GM19463 (cell line): ENCODE measurements around the gene STRAP.
A peak's percentile ranks its signal among the peaks of the same experiment; 100 is the strongest.

ENCODE experiments used
- ATAC-seq: cut with Tn5 transposase; IDR thresholded peaks from one replicate; pipeline ENCODE4 v1.9.1; 2021; ENCODE audit warnings: mild to moderate bottlenecking, moderate library complexity; ENCODE audit not compliant: unreplicated experiment

The STRAP gene, protein sequence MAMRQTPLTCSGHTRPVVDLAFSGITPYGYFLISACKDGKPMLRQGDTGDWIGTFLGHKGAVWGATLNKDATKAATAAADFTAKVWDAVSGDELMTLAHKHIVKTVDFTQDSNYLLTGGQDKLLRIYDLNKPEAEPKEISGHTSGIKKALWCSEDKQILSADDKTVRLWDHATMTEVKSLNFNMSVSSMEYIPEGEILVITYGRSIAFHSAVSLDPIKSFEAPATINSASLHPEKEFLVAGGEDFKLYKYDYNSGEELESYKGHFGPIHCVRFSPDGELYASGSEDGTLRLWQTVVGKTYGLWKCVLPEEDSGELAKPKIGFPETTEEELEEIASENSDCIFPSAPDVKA

DNA sequence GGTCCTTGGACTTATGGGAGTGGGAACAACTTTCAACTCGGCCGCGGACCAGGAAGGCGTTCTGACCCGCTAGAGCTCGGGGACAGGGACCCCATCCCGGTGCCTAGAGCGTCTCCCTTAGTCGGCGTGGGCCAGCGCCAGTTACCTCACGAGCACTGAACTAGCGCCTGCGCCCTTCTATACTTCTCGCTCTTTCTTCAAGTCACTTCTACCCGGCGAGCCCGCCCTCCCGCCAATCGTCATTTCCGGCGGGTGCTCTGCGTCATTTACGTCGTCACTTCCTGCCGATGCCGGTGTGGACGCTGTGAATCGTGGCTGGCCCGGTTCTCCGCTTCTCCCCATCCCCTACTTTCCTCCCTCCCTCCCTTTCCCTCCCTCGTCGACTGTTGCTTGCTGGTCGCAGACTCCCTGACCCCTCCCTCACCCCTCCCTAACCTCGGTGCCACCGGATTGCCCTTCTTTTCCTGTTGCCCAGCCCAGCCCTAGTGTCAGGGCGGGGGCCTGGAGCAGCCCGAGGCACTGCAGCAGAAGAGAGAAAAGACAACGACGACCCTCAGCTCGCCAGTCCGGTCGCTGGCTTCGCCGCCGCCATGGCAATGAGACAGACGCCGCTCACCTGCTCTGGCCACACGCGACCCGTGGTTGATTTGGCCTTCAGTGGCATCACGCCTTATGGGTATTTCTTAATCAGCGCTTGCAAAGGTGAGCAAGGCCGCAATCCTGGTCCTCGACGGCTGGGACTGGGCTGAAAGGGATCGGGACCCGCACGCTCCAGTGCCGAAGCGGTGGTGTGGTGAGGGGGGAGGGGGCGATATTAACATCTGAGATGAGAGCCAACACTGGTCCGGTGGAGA lies at the start of gene STRAP:
TSS of gene STRAP (plus strand) at position 270 of the 854 bp plus-strand sequence. CDS start at position 591, 321 bp downstream.
- ATAC-seq = peak; percentile 95

DNA sequence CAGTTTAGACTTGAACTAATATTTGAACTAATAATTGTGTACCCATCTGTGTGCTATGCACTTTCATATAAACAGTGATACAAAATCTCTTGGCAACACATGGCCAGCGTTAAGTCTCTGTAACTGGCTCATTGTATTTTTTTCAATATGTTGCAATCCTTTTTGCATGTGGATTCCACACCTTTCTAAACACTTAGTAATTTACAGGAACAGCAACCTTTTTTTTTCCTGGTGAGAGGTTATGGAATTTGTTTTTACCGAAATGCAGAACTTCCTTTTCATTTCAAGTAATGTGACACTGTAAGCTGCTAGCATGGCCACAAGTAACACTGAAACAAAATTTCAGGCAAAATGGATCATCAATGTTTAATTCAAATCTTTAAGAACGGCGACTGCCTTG lies 47.6 kb upstream of the STRAP start:
- no peak for ATAC-seq

DNA sequence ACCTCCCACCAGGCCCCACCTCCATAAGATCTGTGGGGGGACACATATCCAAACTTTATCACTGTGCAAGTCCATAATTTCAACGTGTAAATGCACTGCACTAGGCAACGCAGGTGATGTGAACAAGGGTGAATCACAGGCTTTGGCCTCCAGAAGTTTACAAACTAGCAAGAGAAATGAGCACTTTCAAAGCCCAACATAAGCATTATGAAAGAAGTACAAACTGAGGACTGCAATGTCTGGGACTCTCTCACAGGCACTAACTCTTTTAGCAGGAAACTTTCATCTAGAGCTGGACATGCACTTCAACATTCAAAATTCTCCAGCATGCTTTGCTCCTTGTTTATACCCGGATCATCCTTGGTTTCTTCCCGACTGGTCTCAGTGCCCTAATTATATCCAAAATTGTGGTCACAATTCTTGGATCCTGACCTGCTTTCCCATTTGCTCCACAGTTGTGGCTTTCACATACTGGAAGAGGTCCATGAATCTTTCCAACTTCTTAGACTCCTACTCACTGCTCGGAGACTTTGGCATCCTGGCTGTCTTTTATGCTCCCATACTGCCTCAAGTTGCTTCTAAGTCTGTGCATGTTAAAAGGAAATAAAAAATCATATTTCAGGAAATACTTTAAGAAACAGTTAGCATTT lies 44.9 kb upstream of the STRAP start:
- no peak for ATAC-seq

DNA sequence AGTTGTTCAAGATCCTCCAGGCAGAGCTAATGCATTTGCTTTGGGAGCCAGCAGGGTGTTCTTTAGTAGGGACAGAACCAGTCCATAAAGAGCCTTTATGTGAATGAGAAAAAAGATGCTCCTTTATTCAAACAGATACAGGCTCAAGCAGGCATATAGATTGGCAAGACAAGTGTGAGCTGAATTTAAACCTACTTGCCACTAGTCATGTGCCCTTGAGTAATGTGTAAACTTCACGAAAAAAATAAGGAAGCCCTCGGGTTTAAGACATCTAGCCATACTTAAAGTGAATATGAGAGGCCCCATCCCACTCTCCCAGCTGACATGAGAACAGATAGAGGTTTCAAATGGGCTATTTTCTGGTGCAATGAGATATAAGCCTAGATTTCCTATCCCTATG lies 43.1 kb upstream of the STRAP start:
- ATAC-seq = no peak

DNA sequence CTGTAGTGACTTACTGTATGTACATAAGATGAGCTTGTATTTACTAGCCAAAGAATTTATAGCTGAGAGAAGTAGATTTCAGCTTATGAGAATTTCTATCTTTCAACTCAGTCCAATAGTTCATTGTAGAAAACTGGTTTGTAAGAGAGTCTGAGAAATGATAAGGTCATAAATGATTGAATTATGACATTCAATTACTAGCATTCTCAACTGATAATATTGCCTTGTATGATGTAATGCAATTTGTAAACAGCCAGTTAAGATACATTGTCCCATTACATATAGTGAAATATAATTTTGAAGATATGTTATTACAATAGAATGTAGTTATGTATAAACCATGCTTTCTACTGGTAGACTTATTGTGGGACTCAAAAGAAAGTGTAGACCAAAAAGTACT lies 42.5 kb upstream of the STRAP start:
- ATAC-seq = no peak

DNA sequence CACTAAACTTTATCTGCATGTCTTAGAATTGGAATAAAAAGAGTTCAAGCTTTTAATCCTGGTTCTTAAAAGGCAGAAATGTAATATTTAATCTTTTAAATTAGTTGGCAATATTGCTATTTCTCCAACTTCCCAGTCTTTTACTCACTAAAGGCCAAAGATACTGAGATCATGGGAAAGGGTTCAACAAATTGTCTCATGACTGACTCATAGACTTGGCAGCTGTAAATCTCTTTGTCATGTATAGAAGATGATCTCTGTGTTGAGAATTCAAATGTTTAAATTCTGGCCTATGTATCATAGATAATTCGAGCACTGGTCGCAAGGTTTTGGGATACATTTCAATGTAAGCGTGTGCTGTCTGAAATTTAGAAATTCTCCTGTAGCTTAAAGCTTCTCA lies 40.1 kb upstream of the STRAP start:
- no peak for ATAC-seq

DNA sequence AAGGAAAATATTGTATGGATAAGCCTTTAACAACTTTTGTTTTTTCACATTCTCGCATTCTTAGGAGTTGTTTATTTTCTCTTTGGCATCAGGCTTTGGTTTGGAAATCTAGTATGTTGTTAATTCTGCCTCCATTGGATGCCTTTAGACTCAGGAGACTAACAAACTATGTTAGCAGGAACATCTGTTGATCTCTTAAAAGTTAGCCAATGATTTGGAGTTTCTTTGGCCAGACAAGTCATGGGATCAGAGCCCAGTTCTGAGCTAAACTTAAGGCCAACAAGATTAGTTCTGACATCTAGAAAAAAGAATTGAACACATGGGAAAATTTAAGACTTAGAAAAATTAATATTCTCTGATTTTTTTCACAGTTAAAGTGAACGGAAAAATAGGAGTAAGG lies 35.3 kb upstream of the STRAP start:
- ATAC-seq = no peak

DNA sequence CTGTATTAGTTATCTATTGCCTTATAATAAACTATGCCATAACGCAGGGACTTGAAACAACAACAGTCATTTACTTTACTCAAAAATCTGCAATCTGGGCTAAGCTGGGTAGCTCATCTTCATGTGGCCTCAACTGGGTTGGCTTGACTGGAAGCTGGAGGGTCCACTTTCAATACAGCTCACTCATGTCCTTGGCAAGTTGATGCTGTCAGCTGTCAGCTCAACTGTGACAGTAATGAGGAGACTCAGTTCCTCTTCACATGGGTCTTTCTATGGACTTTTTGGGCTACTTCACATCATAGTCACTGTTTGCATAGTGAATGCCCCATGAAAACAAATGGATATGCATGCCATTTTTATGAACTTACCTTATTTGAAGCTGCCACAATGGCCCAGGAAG lies 33.6 kb upstream of the STRAP start:
- ATAC-seq = no peak

DNA sequence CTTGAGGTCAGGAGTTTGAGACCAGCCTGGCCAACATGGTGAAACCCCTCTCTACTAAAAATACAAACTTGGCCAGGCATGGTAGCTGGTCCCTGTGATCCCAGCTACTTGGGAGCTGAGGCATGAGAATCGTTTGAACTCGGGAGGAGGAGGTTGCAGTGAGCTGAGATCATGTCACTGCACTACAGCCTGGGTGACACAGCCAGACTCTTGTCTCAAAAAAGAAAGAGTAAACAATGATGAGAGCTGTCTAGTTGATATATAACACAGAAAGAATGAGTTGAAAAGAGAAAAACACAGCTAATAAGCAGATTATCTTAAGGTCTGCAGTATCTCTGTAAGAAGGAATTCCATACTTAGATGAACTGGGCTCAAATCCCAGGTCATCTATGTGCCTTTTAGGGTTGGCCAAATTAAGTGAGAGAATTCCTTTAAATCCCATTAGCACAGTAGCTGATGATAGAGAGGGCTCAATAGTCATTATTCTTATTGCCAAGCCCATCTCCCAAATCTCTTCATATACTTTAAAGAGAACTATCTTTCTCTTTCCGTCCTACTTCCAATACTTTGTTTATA lies 31.1 kb upstream of the STRAP start:
- ATAC-seq = no peak

DNA sequence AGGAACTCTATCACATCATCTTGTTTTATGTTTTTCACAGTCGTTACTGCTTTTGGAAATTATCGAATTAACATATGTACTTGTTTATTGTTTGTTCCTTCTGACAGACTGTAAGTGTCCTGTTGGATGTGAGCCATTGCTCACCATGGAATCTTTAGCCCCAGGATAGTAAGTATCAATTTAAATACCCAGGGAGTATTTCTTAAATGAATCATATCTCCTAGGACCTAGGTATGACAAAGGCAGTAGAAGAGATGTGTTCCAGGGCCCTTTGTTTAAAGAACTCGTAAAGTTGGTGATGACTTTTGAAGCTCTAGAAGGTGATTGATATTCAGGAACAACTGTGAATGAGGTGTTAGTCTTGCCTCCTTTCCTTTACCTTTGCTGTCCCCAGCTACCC lies 30.3 kb upstream of the STRAP start:
- no peak for ATAC-seq

DNA sequence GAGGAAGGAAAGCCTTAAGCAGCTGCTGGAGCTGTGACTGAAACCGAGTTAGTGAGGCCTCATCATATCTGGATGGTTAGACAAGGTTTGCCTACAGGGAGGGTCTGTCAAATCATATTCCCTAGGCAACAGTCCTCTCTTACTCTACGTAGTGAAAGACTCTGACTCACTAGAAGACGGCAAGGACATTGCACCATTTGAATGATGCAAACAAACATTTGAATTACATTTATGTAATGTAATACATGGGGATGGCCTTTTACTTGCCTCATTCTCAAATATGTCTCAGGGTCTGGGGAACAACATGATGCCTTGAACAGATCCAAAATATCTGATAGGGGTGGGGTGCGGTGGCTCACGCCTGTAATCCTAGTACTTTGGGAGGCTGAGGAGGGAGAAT lies 29.8 kb upstream of the STRAP start:
- ATAC-seq = no peak

DNA sequence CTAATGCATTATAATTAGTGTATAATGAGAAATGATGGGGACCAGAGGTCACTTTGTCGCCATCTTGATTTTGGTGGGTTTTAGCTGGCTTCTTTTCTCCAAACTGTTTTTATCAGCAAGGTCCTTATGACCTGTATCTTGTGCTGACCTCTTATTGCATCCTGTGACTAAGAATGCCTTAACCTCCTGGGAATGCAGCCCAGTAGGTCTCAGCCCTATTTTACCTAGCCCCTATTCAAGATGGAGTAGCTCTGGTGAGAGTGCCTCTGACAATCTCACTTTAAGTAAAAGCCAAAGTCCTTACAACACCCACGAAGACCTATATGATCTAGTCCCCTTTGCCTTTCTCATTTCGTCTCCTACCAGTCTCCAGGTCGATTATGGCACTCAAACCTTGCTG lies 28.3 kb upstream of the STRAP start:
- no peak for ATAC-seq

DNA sequence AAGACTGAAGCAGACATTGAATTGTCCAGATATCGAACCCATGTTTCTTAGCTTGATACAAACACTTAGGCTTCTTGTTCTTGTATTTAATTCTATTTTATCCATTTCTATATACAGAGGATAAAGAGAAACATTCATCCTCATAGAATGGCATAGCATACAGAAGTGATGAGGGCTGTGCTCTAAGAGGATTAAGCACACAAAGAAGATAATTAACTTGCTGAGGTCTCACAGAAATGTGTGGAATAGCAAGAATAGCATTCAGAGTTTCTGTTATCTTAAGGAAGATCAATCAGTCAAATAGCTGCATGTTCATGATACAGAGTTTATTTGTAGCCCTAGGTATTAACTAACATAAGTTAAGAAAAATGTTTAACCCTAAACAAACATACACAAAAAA lies 27.3 kb upstream of the STRAP start:
- no peak for ATAC-seq

DNA sequence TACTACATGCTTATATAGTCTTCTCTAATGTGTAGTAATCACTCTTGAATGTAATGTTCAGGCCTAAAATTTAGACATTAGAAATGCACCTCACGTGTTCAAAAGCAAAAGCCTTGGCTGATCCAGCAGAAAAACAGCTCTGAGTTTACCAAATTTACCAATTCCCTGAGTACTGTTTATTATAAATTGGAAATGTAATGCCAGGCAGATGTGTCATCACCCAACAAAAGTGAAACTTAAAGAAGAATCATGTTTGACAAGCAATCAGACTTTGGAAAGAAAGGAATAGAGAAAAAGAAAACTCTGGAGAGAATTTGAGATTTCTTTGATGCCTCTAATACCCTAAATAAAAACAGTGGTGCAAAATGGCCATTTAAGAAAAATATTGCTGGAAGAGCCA lies 26.5 kb upstream of the STRAP start:
- ATAC-seq = no peak

DNA sequence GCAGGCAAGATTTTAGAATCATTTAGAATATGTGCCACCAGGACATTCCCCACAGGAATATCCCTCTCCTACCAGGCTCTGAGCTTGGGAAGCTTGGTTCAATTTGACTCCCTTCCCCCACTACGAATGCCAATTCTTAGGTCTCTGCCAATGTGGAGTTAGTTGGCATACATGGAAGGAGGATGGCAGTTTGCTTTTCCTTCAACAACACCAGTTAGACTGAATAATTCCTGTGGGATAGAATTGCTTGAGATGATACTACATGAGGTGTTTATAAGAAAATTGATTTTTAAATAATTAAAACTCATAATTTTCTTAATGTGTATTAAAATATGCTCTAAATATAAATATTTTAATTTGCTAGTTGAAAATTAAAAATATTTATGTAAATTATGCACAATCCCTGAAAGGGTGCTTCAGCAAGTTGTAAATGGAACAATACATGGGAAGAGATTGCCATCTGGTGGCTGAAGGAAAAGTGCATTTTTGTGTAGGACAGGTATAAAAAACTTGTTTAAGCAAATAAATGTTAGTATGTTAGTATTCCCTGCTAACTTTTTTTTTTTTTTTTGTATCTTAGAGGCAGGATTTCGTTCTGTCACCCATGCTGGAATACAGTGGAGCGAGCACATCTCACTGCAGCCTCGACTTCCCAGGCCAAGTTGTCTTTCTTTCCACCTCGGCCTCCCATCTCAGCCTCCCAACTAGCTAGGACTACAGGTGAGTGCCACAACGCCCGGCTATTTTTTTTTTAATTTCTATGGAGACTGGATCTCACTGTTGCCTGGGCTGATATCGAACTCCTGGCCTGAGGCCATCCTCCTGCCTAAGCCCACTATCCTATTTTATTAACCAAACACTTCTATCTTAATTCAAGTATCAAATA lies 25.8 kb upstream of the STRAP start:
- no peak for ATAC-seq

DNA sequence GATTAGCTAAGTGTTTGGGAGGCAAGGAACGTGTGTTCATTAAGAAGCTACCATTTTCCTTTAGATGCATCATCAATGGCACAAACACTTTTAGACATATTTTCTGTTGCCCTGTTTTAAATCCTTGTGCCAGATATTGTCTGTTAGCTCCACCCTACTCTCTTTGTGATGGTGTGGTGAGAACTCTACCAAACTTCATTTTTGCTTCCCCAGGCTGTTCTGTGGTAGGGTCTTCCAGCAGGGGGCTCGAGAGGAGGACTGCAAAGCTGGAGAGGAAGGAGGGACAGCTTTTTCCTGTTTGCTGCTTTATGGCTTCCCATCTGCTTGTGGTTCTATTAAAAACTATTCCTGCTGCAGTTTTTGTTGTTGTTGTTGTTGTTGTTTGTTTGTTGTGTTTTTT lies 23.8 kb upstream of the STRAP start:
- ATAC-seq = no peak

DNA sequence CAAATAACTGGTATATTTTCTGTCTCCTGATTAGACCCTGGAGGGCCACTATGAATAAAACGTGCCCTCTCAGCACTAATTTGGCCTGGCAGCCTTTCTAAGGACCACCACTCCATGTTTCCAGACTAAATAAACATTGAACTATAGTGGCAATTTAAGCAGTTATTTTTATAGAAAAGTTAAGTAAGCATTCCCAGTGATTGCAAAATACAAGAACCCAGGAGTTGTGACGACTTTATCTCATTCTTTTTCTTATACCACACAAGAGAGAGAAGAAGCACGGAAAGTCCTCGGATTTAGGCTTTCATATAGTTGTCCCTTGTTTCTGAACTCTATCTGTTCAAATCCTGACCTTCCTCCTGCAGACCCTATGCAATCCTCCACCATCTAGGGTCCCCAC lies 23.1 kb upstream of the STRAP start:
- no peak for ATAC-seq

DNA sequence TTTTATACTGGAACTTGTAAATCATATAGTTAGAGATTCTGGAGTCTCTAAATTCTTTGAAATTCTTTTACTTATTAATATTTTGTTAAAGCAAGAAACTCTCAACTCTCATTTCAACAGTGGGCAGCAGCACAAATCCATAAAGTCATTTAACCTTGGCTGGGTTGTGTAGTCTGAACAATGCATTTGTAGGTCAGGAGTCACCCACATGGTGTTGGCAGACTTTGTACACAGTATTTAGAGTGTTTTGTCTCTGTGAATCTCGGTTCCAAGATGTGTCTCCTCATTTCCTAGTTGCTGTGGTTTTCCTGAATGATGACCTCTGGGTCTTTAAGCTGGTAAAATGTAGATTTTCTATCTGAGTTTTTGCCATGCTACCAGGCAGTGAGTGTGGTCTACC lies 20.8 kb upstream of the STRAP start:
- ATAC-seq = no peak

DNA sequence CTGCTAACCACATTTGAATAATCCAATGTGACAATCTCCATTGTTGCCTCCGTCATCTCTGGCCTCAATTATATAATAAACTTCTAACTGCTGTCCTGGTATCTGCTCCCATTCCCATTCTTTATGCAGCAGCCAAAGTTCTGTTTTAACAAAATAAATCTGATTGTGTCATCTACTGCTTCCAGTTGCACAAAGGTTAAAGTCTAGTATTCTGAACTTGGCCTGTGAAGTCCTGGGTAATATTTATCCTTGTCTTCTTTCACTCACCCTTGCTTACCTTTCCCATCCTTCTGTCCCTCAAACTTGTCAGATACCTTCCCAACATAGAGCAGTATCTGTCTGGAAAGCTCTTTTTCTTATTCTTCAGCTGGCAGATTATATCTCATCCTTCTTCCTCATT lies 19.3 kb upstream of the STRAP start:
- ATAC-seq = no peak

DNA sequence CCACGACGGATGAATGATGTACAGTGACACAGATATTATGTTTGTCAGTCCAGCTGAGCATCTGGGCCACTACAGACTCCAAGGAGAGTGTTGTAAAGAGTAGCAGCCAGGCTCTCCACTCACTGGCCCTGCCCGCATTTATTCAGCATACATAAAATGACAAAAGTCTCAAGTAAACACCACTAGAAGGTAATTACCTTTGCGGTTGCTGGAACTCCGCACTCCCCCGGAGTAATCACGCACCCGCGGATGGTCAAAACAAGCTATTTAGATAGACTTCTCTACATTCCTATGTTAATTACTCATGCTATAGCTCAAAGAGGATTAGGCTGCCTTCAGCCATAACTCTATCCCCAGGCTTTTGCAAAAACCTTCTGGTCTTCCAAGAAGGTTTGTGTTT lies 18.8 kb upstream of the STRAP start:
- ATAC-seq = no peak

DNA sequence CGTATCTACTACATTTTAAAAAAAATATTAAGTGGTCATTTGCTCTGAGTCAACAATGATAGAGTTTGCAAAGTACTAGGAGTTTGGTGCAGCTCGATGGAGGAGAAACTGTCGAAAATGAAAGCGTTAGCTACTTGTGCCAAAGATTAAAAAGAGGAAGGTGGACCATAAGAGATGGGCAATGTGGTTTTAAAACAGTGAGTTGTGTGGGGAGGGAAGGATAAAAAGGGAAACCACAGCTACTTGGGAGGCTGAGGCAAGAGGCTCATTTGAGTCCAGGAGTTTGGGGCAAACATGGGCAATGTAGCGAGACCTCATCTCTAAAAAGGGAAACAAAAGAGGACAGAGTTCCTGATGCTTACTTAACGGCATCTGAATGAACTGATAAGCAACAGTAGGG lies 18.2 kb upstream of the STRAP start:
- ATAC-seq = peak; percentile 88
